ENCODE data around the gene CFAP74.

DNA sequence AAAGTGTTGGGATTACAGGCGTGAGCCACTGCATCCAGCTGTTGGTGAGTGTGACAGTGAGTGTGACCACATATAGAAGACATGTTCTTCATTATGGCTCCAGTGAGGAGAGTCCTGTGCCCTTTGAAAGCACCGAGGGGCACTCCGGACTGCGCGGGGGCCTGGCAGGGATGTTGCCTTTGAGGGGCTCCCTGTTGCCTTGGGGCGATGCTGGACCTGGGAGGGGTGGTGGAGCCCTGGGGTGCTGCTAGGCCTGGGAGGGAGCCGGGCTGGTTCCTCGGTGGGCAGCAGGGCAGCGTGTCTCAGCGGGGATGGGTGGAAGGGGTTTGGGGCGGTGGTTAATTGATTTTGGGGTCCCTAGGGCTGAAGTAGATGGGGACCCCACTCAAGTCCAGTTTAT lies 25.5 kb downstream of the CFAP74 start:
- no peak for TF ChIP-seq CTCF (IDR thresholded peaks at IDR 0.05)
- TF ChIP-seq EP300 (IDR thresholded peaks at IDR 0.05), result no peak
- no peak for TF ChIP-seq POLR2A (IDR thresholded peaks at IDR 0.05)
